Measurements from ENCODE around the gene HNMT.
A peak's percentile ranks its signal among the peaks of the same experiment; 100 is the strongest.
"Not testable (repeated sequence)": the region's sequence is repeated elsewhere in the genome, so short reads cannot be mapped to it uniquely, and the experiment has no call there.

The HNMT gene

DNA sequence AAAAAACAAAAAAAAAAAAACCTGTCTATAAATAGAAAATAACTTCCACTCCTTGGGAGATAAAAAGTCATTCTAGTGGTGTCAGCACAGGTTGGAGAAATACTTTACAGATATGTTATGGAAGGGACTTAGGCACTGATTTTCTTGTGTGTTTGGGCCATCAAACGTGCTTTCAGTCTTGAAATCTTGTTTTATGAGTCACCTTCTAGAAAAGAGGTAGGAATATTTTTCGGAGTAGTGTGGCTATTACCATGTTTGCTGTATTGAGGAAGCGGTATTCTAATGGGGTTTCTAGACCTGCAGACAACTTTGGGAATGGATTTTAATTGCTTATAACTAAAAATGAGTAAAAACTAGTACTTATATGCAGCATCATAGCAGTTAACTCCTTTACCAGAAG lies 12.0 kb downstream of the HNMT start:
- no peak for DNase-seq

DNA sequence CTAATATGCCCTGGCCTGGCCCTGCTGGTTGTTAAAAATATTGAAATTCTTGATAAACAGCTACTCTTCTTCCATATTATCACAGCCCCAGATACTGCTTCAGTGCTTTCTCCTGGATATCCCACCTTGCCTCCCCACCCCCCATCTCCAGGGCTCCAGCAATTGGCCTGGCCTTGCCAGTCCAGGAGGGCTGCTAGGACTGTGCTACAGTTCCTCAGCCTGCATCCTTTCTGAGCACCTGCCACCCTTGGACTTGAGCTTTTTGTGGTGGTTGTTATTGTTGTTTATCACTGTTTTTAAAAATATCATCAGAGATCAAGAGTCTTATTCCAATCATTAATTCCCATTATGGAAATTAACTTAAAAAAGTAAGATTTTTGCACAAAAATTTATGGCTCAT lies 13.5 kb downstream of the HNMT start:
- no peak for DNase-seq

DNA sequence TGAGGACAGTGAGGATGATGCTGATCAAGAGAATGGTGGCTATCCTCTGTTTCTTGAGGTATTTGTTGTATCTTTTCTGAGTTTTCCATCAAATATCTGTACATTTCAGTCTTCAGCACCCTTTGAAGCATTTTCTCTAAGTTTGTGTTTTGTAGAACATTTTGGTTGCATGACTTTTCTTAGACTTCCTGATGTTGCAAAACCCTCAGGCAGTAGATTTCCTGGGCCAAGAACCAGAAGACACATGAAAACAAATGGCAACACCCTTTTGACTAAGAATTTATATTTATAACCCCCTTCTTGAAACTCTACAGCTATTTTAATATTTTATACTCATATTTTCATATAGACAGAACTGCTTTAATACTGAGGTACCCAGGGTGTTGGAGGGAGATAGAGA lies 16.2 kb downstream of the HNMT start:
- DNase-seq: no peak

DNA sequence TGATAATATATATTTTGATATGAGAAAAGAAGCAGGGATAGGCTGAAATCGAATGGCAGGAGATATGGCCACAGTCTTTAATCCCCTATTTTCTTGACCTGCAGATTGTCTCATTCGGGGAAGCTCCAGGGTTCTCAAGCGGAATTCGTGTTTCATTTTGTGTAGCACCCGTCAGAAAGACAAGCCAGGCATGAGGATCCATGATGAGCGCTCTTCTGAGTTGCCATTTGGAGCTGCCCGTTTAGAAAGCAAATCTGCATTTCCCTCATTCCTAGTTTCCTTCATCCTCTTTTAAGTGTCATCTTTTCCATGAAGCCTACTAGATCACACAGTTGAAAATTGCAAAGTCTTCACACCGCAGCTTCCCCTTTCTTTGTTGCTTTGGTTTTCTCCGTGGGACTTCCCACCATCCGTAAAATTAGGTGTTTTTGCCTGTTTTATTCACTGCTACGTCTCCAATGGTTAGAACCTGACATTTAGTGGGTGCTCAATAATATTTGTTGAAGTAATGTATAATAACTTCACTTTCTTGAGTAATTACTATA lies 16.9 kb downstream of the HNMT start:
- DNase-seq: no peak

DNA sequence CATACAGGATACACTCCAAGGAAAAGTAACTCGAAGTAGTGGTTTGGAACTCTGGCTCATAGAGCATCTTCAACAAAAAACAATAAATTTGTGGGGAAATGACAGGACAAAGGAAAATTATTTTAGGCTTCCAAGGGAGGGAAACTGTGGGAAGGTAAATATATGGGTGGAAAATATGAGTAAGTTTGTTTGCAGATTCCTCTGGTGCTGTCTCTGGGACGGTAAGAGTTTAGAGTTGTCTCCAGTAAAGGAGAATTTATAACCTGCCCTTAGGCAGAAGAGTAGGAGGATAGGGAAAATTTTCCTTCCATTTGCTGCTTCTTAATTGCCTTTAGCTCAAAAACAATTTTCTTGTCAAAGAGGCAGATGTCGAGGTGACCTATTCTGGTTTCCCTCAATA lies 19.3 kb downstream of the HNMT start:
- no peak for DNase-seq

DNA sequence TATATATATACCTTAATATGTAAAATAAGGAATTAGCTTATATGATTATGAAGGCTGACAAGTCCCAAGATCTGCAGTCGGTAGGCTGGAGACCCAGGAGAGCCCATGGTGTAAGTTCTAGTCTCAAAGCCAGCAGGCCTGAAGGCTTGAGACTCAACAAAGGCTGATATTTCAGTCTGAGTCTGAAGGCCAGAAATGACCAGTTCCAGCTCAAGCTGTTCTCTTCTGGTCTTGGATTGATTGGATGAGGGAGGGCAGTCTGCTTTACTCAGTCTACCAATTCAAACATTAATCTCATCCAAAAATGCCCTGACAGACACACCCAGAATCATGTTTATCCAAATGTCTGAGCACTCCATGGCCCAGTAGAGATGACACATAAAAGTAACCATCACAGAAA lies 22.0 kb downstream of the HNMT start:
- DNase-seq: no peak

DNA sequence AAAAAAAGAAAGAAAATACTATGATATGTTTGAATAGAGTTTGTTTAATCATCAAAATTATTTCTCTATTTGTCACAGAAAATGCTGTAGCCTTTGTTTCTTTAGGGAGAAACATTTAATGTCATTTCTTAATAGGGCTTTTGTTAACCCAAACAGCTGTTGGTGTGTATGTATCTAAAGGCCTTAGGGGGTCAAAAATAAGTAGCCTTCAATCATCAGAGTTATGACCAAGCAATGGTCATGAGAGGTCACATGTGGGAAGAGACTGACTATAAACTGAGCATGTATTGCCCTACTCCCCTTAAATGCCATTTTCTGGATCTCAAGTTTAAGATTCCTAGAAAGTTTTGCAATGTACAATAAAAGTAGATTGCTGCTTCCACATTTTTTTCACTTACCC lies 22.7 kb downstream of the HNMT start:
- DNase-seq: no peak

DNA sequence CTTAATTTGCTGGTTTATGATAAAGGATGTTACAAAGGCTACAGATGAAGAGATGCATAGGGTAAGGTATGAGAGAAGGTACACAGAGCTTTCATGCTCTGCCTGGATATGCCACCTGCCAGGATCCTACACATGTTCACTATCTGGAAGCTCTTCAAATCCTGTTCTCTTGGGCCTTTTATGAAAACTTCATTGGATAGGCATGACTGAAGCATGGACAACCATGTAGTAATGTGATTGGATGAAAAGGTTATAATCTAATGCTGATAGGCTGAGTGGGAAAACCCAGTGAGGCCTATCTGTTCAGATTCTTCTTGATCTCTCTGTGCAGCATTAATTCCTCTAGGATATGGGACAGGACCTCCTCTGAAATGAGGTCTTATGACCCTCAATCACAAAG lies 26.8 kb downstream of the HNMT start:
- DNase-seq: no peak

DNA sequence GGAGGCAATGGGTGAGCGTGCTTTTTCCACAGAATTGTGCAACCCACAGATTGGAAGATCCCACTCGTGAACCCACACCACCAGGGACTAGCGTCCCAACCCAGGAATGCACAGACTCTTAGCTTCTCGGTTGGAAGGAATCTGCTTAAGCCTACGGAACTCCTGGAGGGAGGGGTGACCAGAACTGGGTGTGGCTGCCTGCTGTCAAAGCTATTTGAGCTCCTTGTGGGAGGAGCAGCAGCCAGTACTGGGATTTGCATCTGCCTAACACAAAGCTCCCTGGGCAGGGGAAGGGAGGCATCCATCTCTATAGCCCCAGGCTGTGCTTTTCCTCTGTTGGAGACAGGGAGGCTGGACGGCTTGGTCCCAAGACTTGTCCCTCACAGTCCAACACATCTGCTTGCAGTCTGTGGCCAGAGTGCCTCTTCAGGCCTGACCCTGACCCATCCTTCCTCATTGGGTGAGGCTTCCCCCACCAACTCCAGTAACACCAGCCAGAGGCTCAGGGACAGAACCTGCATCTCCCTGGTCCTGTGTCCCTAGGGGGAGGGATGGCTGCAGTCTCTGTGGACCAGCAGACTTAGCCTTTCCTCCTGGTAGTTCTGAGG lies 27.9 kb downstream of the HNMT start:
- DNase-seq: no peak

DNA sequence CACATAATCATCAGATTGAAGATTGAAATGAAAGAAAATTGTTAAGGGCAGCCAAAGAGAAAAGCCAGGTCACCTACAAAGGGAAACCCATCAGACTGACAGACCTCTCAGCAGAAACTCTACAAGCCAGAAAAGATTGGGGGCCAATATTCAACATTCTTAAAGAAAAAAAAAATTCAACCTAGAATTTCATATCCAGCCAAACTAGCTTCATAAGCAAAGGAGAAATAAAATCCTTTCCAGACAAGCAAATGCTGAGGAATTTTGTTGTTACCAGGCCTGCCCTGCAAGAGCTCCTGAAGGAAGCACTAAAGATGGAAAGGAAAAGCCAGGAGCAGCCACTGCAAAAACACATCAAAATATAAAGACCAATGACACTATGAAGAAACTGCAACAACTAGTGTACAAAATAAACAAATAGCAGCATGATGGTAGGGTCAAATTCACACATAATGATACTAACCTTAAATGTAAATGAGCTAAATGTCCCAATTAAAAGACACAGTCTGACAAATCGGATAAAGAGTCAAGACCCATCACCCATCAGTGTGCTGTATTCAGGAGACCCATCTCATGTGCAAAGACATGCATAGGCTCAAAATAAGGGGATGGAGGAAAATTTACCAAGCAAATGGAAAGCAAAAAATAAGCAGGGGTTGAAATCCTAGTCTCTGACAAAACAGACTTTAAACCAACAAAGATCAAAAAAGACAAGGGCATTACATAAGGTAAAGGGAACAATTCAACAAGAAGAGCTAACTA lies 29.6 kb downstream of the HNMT start:
- DNase-seq: not testable (repeated sequence)

DNA sequence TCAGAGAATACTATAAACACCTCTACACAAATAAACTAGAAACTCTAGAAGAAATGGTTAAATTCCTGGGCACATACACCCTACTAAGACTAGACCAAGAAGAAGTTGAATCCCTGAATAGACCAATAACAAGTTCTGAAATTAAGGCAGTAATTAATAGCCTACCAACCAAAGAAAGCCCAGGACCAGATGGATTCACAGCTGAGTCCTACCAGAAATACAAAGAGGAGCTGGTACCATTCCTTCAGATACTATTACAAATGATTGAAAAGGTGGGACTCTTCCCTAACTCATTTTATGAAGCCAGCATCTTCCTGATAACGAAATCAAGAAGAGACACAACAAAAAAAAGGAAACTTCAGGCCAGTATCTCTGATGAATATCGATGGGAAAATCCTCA lies 31.1 kb downstream of the HNMT start:
- not testable (repeated sequence) for DNase-seq

DNA sequence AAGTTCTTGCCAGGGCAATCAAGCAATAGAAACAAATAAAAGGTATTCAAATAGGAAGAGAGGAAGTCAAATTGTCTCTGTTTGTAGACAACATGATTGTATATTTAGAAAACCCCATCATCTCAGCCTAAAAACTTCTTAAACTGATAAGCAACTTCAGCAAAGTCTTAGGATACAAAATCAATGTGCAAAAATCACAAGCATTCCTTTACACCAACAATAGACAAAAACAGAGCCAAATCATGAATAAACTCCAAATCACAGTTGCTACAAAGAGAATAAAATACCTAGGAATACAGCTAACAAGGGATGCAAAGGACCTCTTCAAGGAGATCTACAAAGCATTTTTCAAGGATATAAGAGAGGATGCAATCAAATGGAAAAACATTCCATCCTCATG lies 31.9 kb downstream of the HNMT start:
- DNase-seq: not testable (repeated sequence)

DNA sequence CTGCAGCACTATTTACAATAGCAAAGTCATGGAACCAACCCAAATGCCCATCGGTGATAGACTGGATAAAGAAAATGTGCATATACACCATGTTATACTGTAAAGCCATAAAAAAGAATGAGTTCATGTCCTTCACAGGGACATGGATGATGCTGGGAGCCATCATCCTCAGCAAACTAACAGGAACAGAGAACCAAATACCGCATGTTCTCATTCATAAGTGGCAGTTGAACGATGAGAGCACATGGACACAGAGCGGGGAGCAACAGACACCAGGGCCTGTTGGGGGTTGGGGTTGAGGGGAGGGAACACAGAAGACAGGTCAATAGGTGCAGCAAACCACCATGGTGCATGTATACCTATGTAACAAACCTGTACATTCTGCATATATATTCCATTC lies 33.5 kb downstream of the HNMT start:
- no peak for DNase-seq

DNA sequence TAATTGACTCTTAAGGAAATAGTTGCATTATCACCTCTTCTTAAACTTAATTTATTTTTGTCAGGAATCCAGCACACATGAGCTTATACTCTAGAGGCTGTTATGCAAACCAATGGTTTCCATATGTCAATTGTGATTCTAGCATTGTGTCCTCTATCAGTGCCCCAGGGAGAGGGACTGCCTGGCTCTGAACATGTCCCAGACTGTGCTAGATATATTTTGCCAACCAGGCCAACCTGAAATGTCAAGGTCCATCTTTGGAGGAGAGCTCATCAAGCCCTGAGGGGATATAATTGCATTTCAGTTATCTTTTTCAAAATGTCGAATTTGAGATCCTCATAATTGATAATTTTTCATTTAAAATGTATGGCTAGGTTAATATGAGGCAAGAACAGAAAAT lies 34.2 kb downstream of the HNMT start:
- DNase-seq: no peak

DNA sequence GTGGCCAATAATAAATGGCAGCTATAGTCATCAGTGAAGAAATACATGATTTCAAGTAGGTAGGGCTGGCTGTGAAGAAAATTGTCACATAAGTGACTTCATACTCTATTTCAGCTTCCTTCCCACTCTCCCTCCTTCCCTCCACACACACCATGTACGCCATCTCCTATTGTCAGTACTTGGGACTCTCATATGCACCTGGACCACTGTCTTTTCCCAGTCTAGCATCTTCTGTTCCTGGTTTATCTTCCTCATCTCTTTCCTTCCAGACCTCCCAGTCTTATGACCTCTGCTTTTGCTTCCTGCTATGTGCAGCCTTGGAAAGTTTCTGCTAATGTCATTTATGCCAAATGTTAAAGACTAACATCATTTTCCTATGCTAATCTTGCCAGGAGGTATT lies 35.0 kb downstream of the HNMT start:
- no peak for DNase-seq

DNA sequence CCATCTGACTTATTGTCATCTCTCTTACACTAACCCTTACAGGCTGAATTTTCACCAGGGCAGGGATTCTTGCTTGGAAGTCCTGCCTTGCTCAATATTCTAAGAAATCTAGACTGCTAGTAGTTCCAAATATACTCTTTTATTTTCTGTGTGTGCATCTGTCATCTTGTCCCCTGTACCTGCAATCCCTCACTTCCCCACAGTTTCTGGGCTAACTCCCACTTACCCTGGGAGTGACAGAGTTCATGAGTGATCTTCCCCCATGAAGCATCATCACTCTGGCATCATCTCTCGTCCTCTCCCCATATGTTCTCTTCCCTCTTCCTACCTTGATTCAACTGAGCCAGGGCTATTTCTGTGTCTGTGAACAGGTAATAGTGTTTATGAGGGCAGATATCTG lies 35.7 kb downstream of the HNMT start:
- DNase-seq: no peak

DNA sequence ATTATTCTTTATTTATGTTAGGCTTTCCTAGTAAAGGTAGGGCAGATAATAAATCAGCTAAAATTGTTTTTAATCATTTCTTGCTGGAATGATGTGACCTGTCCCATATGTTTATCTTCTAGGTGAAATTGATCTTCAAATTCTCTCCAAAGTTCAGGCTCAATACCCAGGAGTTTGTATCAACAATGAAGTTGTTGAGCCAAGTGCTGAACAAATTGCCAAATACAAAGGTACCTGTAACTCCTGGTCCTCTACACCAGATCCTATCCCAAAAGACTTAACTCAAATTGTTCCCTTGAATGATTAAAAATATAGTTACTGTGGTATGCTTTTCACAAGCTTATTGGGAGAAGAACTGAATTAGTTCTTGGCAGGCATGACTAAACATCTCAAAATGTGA lies 36.5 kb downstream of the HNMT start:
- DNase-seq: no peak

DNA sequence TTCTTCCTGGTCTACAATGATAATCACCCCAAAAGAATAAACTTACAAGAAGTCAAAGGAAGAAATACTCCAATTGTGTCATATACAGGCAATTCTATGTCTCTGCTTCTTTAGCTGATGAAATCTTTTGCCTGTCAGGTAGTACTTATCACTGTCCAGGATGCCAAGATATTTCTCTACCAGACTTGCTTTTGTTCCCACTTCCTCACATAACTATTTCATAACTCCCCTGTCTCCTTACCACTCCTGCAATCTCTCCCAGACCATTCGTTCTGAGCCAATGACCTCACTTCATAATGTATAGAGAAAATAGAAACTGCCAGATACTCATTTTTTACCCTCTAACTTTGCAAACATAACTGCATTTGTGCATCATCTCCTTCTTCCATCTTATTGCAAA lies 39.1 kb downstream of the HNMT start:
- peak; percentile 2 for DNase-seq

DNA sequence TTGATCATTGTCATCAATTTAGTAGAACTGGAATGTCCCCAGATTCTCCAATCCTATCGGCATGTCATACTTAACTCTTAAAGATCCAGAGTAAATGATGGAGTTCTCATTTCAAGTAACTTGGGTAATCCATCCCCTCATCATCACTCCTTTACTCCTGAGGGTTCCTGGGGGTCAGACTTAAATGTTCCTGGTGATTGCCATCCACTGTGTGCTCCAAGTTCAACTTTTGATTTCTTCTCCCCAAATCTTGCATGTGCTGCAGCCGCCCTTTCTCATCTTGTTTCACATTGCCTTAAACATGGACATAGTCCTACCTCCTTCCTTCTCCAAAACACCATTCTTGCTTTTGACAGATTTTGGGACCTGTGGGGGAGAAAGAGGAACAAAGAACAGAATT lies 43.2 kb downstream of the HNMT start:
- DNase-seq: no peak

DNA sequence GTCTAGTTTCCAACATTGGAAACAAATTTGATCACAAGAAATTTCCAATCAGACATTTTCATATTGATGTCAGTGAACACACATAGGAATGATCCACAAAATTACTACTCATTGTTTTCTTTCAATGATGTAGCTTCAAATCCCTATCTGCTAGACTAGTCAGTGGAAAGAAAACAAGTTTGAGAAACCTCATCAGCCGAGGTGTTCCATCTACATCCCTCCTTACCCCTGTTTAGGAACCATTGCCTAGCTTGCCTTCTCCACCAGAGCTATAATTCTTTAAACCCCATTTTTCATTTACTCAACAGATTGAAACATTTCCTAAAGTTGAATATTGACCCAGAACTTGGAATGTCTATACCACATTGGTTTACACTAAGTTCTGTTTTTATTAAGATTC lies 45.3 kb downstream of the HNMT start:
- no peak for DNase-seq

DNA sequence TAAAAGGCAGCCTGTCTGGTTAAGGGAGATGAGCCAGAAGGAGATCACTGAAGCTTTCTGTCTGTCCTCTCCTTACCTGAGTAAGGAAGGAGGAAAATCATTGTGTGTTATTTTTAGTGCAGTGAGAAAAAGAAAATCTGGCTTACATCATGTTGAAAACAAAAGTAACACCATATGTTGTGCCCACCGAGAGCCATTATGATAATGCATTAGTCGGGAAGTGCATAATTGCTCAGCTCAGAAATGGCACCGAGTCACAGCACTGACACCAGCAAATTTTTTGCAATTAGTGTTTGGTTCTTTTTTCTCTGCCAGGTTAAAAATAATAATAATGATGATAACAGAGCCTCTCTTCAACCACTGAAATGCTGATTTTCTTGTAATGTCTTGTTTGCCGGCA lies 46.6 kb downstream of the HNMT start:
- no peak for DNase-seq

DNA sequence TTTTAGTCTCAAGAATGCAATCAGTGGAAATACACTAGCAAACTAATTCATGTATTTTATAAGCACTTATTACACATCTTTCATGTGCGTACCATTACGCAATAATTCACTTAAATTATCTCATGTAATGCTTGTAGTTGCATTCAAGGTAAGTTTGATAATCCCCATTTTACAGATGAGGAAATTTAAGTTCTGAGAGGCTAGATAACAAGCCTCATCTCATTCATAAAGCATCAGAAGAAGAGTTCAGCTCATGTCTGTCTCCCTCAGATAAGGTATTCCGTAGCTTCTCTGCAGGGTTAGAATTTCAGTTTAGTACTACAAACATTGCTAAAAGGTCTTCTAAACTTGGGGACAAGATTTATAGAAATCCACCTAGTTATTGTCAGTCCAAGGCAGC lies 47.8 kb downstream of the HNMT start:
- DNase-seq: no peak

DNA sequence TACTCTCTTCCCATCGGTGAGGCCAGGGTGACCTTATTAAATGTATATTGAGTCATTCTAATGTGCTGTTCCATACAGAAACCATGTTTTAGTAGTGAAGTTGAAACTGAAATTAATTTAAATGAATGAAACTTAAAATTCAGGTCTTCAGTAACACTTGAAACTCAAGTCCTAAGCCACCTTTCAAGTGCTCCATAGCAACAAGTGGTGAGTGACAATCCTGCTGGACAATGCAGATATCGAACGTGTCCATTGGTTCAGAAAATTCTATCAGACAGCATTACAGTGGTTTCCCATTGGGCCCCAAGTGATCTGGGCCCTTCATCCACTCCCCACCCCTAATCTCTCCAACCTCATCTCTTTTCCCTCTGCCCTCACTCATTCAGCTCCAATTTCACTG lies 48.7 kb downstream of the HNMT start:
- no peak for DNase-seq

DNA sequence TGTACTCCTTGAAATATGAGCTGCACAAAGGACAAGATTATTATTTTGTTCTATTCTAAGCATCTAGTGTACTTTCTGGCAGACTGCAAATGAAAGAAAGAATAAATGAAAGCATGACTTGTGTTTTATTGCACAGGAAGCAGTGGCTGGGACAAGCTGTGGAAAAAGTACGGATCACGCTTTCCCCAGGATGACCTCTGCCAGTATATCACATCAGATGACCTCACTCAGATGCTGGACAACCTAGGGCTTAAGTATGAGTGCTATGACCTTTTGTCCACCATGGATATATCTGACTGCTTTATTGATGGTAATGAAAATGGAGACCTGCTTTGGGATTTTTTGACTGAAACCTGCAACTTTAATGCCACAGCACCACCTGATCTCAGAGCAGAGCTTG lies 49.4 kb downstream of the HNMT start:
- DNase-seq: no peak

DNA sequence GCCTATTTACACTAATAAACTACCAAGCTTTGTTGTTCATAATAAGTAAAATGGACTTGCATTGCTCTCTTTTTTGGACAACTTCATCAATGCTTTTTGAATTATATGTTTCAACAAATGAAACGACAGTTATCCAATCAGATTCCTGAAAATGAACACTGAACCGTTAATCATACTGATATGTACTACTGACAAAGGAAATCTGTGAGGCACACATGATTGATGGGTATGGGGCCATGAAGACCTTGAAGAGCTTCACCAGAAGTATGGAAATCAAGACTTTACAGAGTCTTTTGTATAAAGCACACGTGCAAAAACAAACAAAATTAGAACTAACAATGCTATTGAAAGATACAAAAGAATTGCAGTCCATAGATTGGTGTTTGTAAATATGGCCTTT lies 51.2 kb downstream of the HNMT start:
- DNase-seq: no peak
